ENCODE measurements around the gene ADAMTS17. TPM values are rescaled to one million over a fixed set of nuclear protein-coding genes. Genes with fewer than 3 reads are reported as not detected.
A peak's percentile ranks its signal among the peaks of the same experiment; 100 is the strongest.

Gene ADAMTS17
- total RNA-seq, 6 experiments from 2014 or later, result 14.6 to 34.7 (median 24.2) TPM

GRCh38 chr15:100307241-100308212 is 34.2 kb downstream of the ADAMTS17 start:
- no peak overlapping the region for H3K4me3 ChIP-seq
- H3K4me1 ChIP-seq, result no peaks in the 10 kb centered on the region
- intact Hi-C loops (cut with DNase I), result no loop called here
- H3K36me3 ChIP-seq, result no peaks in the 10 kb centered on the region
- H3K27me3 ChIP-seq, result no peaks in the 10 kb centered on the region
- H3K27ac ChIP-seq, result no peak overlapping the region
- ATAC-seq (no peak), DNase-seq (no peak)
- 78% methylated on average over 9 of the region's 16 CpGs for WGBS (ENCODE audit: insufficient coverage, low coverage, low lambda C conversion rate, missing lambda C conversion rate)
- no peak for TF ChIP-seq POLR2A (IDR thresholded peaks at IDR 0.05)
- TF ChIP-seq, protein P1, sequence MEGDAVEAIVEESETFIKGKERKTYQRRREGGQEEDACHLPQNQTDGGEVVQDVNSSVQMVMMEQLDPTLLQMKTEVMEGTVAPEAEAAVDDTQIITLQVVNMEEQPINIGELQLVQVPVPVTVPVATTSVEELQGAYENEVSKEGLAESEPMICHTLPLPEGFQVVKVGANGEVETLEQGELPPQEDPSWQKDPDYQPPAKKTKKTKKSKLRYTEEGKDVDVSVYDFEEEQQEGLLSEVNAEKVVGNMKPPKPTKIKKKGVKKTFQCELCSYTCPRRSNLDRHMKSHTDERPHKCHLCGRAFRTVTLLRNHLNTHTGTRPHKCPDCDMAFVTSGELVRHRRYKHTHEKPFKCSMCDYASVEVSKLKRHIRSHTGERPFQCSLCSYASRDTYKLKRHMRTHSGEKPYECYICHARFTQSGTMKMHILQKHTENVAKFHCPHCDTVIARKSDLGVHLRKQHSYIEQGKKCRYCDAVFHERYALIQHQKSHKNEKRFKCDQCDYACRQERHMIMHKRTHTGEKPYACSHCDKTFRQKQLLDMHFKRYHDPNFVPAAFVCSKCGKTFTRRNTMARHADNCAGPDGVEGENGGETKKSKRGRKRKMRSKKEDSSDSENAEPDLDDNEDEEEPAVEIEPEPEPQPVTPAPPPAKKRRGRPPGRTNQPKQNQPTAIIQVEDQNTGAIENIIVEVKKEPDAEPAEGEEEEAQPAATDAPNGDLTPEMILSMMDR (IDR thresholded peaks at IDR 0.05), result no peak
- no peaks in the 10 kb centered on the region for H3K9me3 ChIP-seq

GRCh38 chr15:100306098-100306497 is 35.7 kb downstream of the ADAMTS17 start:
- H3K27ac ChIP-seq, result no peak overlapping the region
- no peak overlapping the region for H3K4me3 ChIP-seq
- intact Hi-C loops (cut with DNase I), result no loop called here
- DNase-seq (no peak), ATAC-seq (no peak)
- 100% methylated on average over 2 of the region's 8 CpGs for WGBS (ENCODE audit: insufficient coverage, low coverage, low lambda C conversion rate, missing lambda C conversion rate)
- TF ChIP-seq, protein P1 (IDR thresholded peaks at IDR 0.05), result no peak
- TF ChIP-seq POLR2A (IDR thresholded peaks at IDR 0.05), result no peak
- no peaks in the 10 kb centered on the region for H3K27me3 ChIP-seq
- no peaks in the 10 kb centered on the region for H3K9me3 ChIP-seq
- H3K4me1 ChIP-seq, result no peaks in the 10 kb centered on the region
- H3K36me3 ChIP-seq, result no peaks in the 10 kb centered on the region

DNA sequence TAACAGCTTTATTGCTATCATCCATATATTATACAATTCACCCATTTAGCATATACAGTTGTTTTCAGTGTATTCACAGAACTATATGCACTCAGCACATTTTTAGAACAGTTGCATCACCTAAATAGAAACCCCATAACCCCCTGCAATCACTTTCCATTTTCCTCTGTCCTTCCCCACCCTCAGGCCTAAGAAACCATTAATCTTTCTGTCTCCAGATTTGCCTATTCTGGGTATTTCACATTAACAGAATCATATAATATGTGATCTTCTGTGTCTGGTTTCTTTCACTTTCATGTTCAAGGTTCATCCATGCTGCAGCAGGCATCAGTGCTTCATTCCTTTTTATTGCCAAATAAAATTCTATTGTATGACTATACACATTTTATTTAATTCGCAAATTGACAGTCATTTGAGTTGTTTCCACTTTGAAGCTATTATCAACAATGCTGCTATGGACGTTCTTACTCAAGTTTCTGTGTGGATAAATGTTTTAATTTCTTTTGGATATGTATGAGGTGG is 39.8 kb downstream of the ADAMTS17 start:
- no peaks in the 10 kb centered on the region for H3K9me3 ChIP-seq
- H3K4me1 ChIP-seq, result no peaks in the 10 kb centered on the region
- TF ChIP-seq, protein P1 (IDR thresholded peaks at IDR 0.05), result no peak
- no peak for TF ChIP-seq POLR2A (IDR thresholded peaks at IDR 0.05)
- H3K27me3 ChIP-seq, result no peaks in the 10 kb centered on the region
- ATAC-seq, result no peak
- 70% methylated on average over 2 of the region's 2 CpGs for WGBS (ENCODE audit: insufficient coverage, low coverage, low lambda C conversion rate, missing lambda C conversion rate)
- no peak overlapping the region for H3K4me3 ChIP-seq
- intact Hi-C loops (cut with DNase I), result no loop called here
- H3K27ac ChIP-seq, result no peak overlapping the region
- no peak for DNase-seq
- peaks cover 0 to 2% (median 0%) of the 10 kb centered on the region in 4 donors for H3K36me3 ChIP-seq

DNA sequence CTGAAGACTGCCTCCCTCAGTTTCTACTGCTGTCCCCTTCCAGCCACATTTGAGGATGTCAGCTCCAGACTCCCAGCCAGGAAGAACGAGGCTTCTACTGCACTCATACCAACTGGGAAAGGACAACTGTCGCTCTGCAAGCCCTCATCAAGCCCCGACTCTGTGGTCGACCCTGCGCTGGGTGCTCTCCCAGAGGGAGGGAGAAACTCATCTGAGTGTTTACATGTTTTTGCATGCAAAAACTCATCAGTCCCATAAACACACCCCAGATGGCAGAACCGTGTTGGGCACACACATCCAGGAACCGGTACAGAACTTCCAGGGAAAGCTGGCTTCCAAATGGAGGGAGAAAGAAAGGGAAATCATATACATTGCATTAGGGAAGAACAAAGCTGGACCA is 43.5 kb downstream of the ADAMTS17 start:
- no peaks in the 10 kb centered on the region for H3K27me3 ChIP-seq
- no peak for TF ChIP-seq POLR2A (IDR thresholded peaks at IDR 0.05)
- TF ChIP-seq, protein P1 (IDR thresholded peaks at IDR 0.05), result no peak
- no peak overlapping the region for H3K4me3 ChIP-seq
- DNase-seq (peak in 1 of 3 donors; percentile 23), ATAC-seq (no peak)
- H3K9me3 ChIP-seq, result no peaks in the 10 kb centered on the region
- intact Hi-C loops (cut with DNase I), result no loop called here
- peaks cover 0 to 2% (median 0%) of the 10 kb centered on the region in 4 donors for H3K36me3 ChIP-seq
- WGBS (ENCODE audit: insufficient coverage, low coverage, low lambda C conversion rate, missing lambda C conversion rate), result 100% methylated on average over 1 of the region's 7 CpGs
- H3K27ac ChIP-seq, result no peak overlapping the region
- H3K4me1 ChIP-seq, result no peaks in the 10 kb centered on the region

Data from right lobe of liver (tissue), 6 donors.